ENCODE results near the gene PTBP1.

Gene PTBP1

GRCh38 chr19:782185-782877, 14.9 kb upstream of the PTBP1 start:
- no peak overlapping the region for H3K4me3 ChIP-seq (ENCODE audit: low read depth, low read length)
- no peak for TF ChIP-seq CTCF (IDR thresholded peaks at IDR 0.05; ENCODE audit: insufficient read depth, low read depth, low read length, missing control alignments)
- no peak for DNase-seq (ENCODE audit: low read depth)

- no peak for TF ChIP-seq CTCF (IDR thresholded peaks at IDR 0.05; ENCODE audit: insufficient read depth, low read depth, low read length, missing control alignments)
- no peak overlapping the region for H3K4me3 ChIP-seq (ENCODE audit: low read depth, low read length)
- no peak for DNase-seq (ENCODE audit: low read depth)
Observed at GRCh38 chr19:782878-783668, 14.2 kb upstream of the PTBP1 start.

- DNase-seq (ENCODE audit: low read depth) = no peak
- H3K4me3 ChIP-seq (ENCODE audit: low read depth, low read length) = no peak overlapping the region
- no peak for TF ChIP-seq CTCF (IDR thresholded peaks at IDR 0.05; ENCODE audit: insufficient read depth, low read depth, low read length, missing control alignments)
Observed at GRCh38 chr19:784541-784940, 12.7 kb upstream of the PTBP1 start.

GRCh38 chr19:787536-787935, 9.7 kb upstream of the PTBP1 start:
- DNase-seq (ENCODE audit: low read depth) = no peak
- H3K4me3 ChIP-seq (ENCODE audit: low read depth, low read length) = no peak overlapping the region
- no peak for TF ChIP-seq CTCF (IDR thresholded peaks at IDR 0.05; ENCODE audit: insufficient read depth, low read depth, low read length, missing control alignments)

GRCh38 chr19:788686-788982, 8.6 kb upstream of the PTBP1 start:
- H3K4me3 ChIP-seq (ENCODE audit: low read depth, low read length) = no peak overlapping the region
- TF ChIP-seq CTCF (IDR thresholded peaks at IDR 0.05; ENCODE audit: insufficient read depth, low read depth, low read length, missing control alignments) = no peak
- DNase-seq (ENCODE audit: low read depth) = no peak

- TF ChIP-seq CTCF (IDR thresholded peaks at IDR 0.05; ENCODE audit: insufficient read depth, low read depth, low read length, missing control alignments) = no peak
- no peak overlapping the region for H3K4me3 ChIP-seq (ENCODE audit: low read depth, low read length)
- DNase-seq (ENCODE audit: low read depth) = no peak
Observed at GRCh38 chr19:788983-789700, 8.1 kb upstream of the PTBP1 start.
